ENCODE measurements around the gene SMIM38. TPM values are rescaled to one million over a fixed set of nuclear protein-coding genes. Genes with fewer than 3 reads are reported as not detected.

The SMIM38 gene
- total RNA-seq, 4 donors from 2014 or later = 0.13 to 1.8 (median 0.98) TPM

- intact Hi-C loops (cut with DNase I; ENCODE audit: low total_unique reads) = no loop called here
- whole genome bisulfite sequencing, 2 donors = 93 to 96% methylated on average over 20 to 21 of the region's 21 CpGs
- TF ChIP-seq CTCF (IDR thresholded peaks at IDR 0.05) (no peak), POLR2A (IDR thresholded peaks at IDR 0.05) (no peak)
- no peak overlapping the region for H3K4me3 ChIP-seq (ENCODE audit: low read depth, poor library complexity, severe bottlenecking)
- no peak for DNase-seq (ENCODE audit: low spot score in 2 of 2)
Measured at GRCh38 chr11:69120096-69120875, 35.4 kb upstream of the SMIM38 start.

- 43 to 64% methylated on average over 9 of the region's 9 CpGs for WGBS, 2 donors
- intact Hi-C loops (cut with DNase I; ENCODE audit: low total_unique reads) = no loop called here
- H3K4me3 ChIP-seq (ENCODE audit: low read depth, poor library complexity, severe bottlenecking) = no peak overlapping the region
- DNase-seq (ENCODE audit: low spot score in 2 of 2) = no peak
- no peak for TF ChIP-seq CTCF (IDR thresholded peaks at IDR 0.05)
- TF ChIP-seq POLR2A (IDR thresholded peaks at IDR 0.05) = no peak
Measured at GRCh38 chr11:69121021-69121420, 34.7 kb upstream of the SMIM38 start.

GRCh38 chr11:69121621-69122325, 34.0 kb upstream of the SMIM38 start:
- H3K4me3 ChIP-seq (ENCODE audit: low read depth, poor library complexity, severe bottlenecking) = no peak overlapping the region
- intact Hi-C loops (cut with DNase I; ENCODE audit: low total_unique reads) = no loop called here
- WGBS, 2 donors = 67 to 74% methylated on average over 19 of the region's 19 CpGs
- TF ChIP-seq POLR2A (IDR thresholded peaks at IDR 0.05) (no peak), CTCF (IDR thresholded peaks at IDR 0.05) (no peak)
- DNase-seq (ENCODE audit: low spot score in 2 of 2) = no peak

- intact Hi-C loops (cut with DNase I; ENCODE audit: low total_unique reads) = no loop called here
- WGBS, 2 donors = 54 to 58% methylated on average over 9 of the region's 9 CpGs
- DNase-seq (ENCODE audit: low spot score in 2 of 2) = no peak
- no peak for TF ChIP-seq POLR2A (IDR thresholded peaks at IDR 0.05)
- no peak for TF ChIP-seq CTCF (IDR thresholded peaks at IDR 0.05)
- H3K4me3 ChIP-seq (ENCODE audit: low read depth, poor library complexity, severe bottlenecking) = no peak overlapping the region
Measured at GRCh38 chr11:69122326-69122629, 33.5 kb upstream of the SMIM38 start.

- 13 to 28% methylated on average over 21 to 27 of the region's 27 CpGs for WGBS, 2 donors
- H3K4me3 ChIP-seq (ENCODE audit: low read depth, poor library complexity, severe bottlenecking) = no peak overlapping the region
- intact Hi-C loops (cut with DNase I; ENCODE audit: low total_unique reads) = no loop called here
- TF ChIP-seq CTCF (IDR thresholded peaks at IDR 0.05) (no peak), POLR2A (IDR thresholded peaks at IDR 0.05) (no peak)
- DNase-seq (ENCODE audit: low spot score in 2 of 2) = peak in 1 of 2 donors; percentile 63
Measured at GRCh38 chr11:69122630-69123431, 32.9 kb upstream of the SMIM38 start.

All from lower leg skin (tissue), 4 donors.